WERI-Rb-1 (cell line): Measurements from ENCODE around the gene ANGPTL2.

Experiments used
- DNase-seq: peaks from one replicate; pipeline ENCODE4 v3.0.0-alpha.2; 2020
- H3K27ac ChIP-seq: fragments of 250-450 bp; sonication (Bioruptor Pico); 2 replicates; pipeline ENCODE4 v1.5.1; 2020; ENCODE audit warnings: mild to moderate bottlenecking, moderate library complexity
- H3K27me3 ChIP-seq: fragments of 250-450 bp; sonication (Bioruptor Pico); 2 replicates; pipeline ENCODE4 v1.5.1; 2021; ENCODE audit warnings: mild to moderate bottlenecking, low read depth, moderate library complexity; ENCODE audit not compliant: insufficient read depth, severe bottlenecking
- H3K36me3 ChIP-seq: fragments of 250-450 bp; sonication (Bioruptor Pico); 2 replicates; pipeline ENCODE4 v1.5.1; 2020; ENCODE audit warnings: mild to moderate bottlenecking, moderate library complexity
- H3K4me3 ChIP-seq: 2 replicates; pipeline ENCODE4 v1.5.1; 2011; ENCODE audit warnings: low read depth, mild to moderate bottlenecking, control low read depth, low read length
- H3K9me3 ChIP-seq: fragments of 250-450 bp; sonication (Bioruptor Pico); 2 replicates; pipeline ENCODE4 v1.5.1; 2021; ENCODE audit warnings: mild to moderate bottlenecking, moderate library complexity; ENCODE audit not compliant: severe bottlenecking
- CTCF ChIP-seq: IDR thresholded peaks from 2 replicates; pipeline ENCODE4 v1.5.1; 2011; ENCODE audit warnings: low read depth, mild to moderate bottlenecking, control low read depth, inconsistent platforms, low read length

ANGPTL2 gene

GRCh38 chr9:127050152-127050551, 72.3 kb downstream of the ANGPTL2 start:
- Histone ChIP-seq H3K27me3 (no peaks in the 10 kb centered on the region), H3K4me3 (no peak overlapping the region), H3K9me3 (no peaks in the 10 kb centered on the region), H3K27ac (no peak overlapping the region), H3K36me3 (peaks cover 14% of the 10 kb centered on the region)
- TF ChIP-seq CTCF, result no peak
- DNase-seq, result no peak

- no peak for TF ChIP-seq CTCF
- Histone ChIP-seq H3K4me3 (no peak overlapping the region), H3K27me3 (no peaks in the 10 kb centered on the region), H3K36me3 (peaks cover 12% of the 10 kb centered on the region; the same call in 1 of the 2 replicates), H3K27ac (no peak overlapping the region), H3K9me3 (no peaks in the 10 kb centered on the region)
- DNase-seq, result no peak
Observed at GRCh38 chr9:127049581-127049980, 72.9 kb downstream of the ANGPTL2 start.

- Histone ChIP-seq H3K36me3 (peaks cover 10% of the 10 kb centered on the region; the same call in 1 of the 2 replicates), H3K27me3 (no peaks in the 10 kb centered on the region), H3K27ac (no peak overlapping the region), H3K9me3 (no peaks in the 10 kb centered on the region), H3K4me3 (no peak overlapping the region)
- DNase-seq, result no peak
- no peak for TF ChIP-seq CTCF
Observed at GRCh38 chr9:127049044-127049443, 73.4 kb downstream of the ANGPTL2 start.

GRCh38 chr9:127047971-127048370, 74.5 kb downstream of the ANGPTL2 start:
- peaks cover 4% of the 10 kb centered on the region; the same call in 1 of the 2 replicates for H3K36me3 ChIP-seq
- no peak overlapping the region for H3K27ac ChIP-seq
- H3K4me3 ChIP-seq, result no peak overlapping the region
- DNase-seq, result no peak
- no peak for TF ChIP-seq CTCF
- H3K27me3 ChIP-seq, result no peaks in the 10 kb centered on the region
- no peaks in the 10 kb centered on the region for H3K9me3 ChIP-seq

- no peaks in the 10 kb centered on the region for H3K9me3 ChIP-seq
- no peaks in the 10 kb centered on the region for H3K36me3 ChIP-seq
- no peak for TF ChIP-seq CTCF
- DNase-seq, result no peak
- H3K4me3 ChIP-seq, result no peak overlapping the region
- H3K27ac ChIP-seq, result no peak overlapping the region
- H3K27me3 ChIP-seq, result no peaks in the 10 kb centered on the region
Observed at GRCh38 chr9:127045148-127045547, 77.3 kb downstream of the ANGPTL2 start.

- no peaks in the 10 kb centered on the region for H3K9me3 ChIP-seq
- H3K27me3 ChIP-seq, result no peaks in the 10 kb centered on the region
- no peaks in the 10 kb centered on the region for H3K36me3 ChIP-seq
- no peak for TF ChIP-seq CTCF
- no peak overlapping the region for H3K27ac ChIP-seq
- no peak overlapping the region for H3K4me3 ChIP-seq
- no peak for DNase-seq
Observed at GRCh38 chr9:127039492-127039891, 82.9 kb downstream of the ANGPTL2 start.
